ENCODE measurements around the gene BRINP3. TPM values are rescaled to one million over a fixed set of nuclear protein-coding genes. Genes with fewer than 3 reads are reported as not detected.

BRINP3 gene
- polyA plus RNA-seq, 1 experiment: 0.14 TPM

DNA sequence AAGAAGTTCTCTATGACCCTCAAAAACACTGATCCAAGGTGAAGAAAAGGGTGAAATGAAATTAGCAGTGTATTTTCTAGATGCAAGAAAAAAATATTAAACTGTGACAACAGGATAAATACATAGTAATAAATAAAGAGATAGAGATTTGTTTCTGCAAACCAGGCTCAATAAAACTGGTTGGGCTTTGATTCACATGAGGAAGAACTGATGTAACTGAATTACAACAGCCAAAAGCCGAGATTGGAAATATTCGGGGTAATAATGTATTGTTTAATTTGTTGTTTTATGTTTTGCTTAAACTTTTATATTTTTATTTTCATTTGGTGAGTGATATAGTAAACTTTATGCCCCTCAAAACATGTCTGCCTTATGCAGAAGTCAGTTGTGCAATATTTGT lies 285.0 kb downstream of the BRINP3 start:
- no peak for DNase-seq (ENCODE audit: low read depth, low spot score)
- ChIA-PET CTCF (no interaction called here), POLR2A (no interaction called here)
- Histone ChIP-seq H3K4me3 (ENCODE audit: low read depth, low read length) (no peak overlapping the region), H3K9me3 (ENCODE audit: control insufficient read depth, insufficient read depth, low read length) (no peaks in the 10 kb centered on the region), H3K27me3 (ENCODE audit: control insufficient read depth, insufficient read depth, low read length) (no peaks in the 10 kb centered on the region), H3K27ac (ENCODE audit: low read depth, low read length) (no peak overlapping the region)
- no peak for TF ChIP-seq CTCF (IDR thresholded peaks at IDR 0.05; ENCODE audit: low read depth, low read length)

DNA sequence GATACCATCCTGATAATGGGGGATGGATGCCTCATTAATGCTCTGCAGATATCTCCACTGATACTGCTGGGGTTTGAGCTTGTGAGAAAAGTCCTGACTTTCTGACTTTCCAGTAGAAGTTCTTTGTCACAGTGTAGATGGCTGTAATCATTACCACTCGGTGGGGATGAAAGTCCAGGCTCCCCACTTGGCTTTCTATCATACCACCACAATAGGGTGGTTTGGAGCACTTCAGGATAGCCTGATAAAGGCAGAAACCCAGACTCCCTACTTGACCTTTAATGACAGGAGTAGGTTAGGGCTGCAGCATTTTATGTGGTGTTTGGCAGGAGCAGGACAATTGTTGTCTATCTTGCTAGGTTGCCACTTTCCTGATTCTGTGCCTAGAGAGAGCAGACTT lies 294.1 kb downstream of the BRINP3 start:
- Histone ChIP-seq H3K4me3 (ENCODE audit: low read depth, low read length) (no peak overlapping the region), H3K9me3 (ENCODE audit: control insufficient read depth, insufficient read depth, low read length) (no peaks in the 10 kb centered on the region), H3K27ac (ENCODE audit: low read depth, low read length) (no peak overlapping the region), H3K27me3 (ENCODE audit: control insufficient read depth, insufficient read depth, low read length) (no peaks in the 10 kb centered on the region)
- no peak for TF ChIP-seq CTCF (IDR thresholded peaks at IDR 0.05; ENCODE audit: low read depth, low read length)
- CTCF ChIA-PET: no interaction called here
- POLR2A ChIA-PET: no interaction called here
- DNase-seq (ENCODE audit: low read depth, low spot score): no peak

DNA sequence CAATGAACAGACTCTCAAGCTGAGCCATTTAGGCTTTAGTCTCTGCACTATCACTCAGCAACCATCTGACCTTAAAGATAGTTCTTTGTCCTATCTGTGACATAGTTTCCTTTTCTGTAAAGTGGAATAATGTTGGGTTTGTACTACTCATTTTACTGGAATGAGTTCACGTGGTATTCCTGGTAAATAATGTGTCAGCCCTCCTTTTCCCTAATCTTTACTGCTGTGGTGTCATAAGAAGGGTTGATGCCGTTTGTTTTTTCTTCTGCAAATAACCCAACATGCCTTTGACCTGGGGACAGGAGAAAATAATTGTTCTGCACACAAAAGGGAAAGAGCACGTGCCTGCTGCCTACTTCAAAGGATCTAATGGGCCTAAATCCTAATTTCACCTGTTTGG lies 297.8 kb downstream of the BRINP3 start:
- Histone ChIP-seq H3K9me3 (ENCODE audit: control insufficient read depth, insufficient read depth, low read length) (no peaks in the 10 kb centered on the region), H3K27me3 (ENCODE audit: control insufficient read depth, insufficient read depth, low read length) (no peaks in the 10 kb centered on the region), H3K4me3 (ENCODE audit: low read depth, low read length) (no peak overlapping the region), H3K27ac (ENCODE audit: low read depth, low read length) (no peak overlapping the region)
- no peak for TF ChIP-seq CTCF (IDR thresholded peaks at IDR 0.05; ENCODE audit: low read depth, low read length)
- POLR2A ChIA-PET: no interaction called here
- peak; percentile 7 for DNase-seq (ENCODE audit: low read depth, low spot score)
- CTCF ChIA-PET: no interaction called here

GRCh38 chr1:190178827-190179226 lies 298.8 kb downstream of the BRINP3 start:
- CTCF ChIA-PET: no interaction called here
- no peaks in the 10 kb centered on the region for H3K27me3 ChIP-seq (ENCODE audit: control insufficient read depth, insufficient read depth, low read length)
- no peak overlapping the region for H3K4me3 ChIP-seq (ENCODE audit: low read depth, low read length)
- no peak for TF ChIP-seq CTCF (IDR thresholded peaks at IDR 0.05; ENCODE audit: low read depth, low read length)
- POLR2A ChIA-PET: no interaction called here
- no peak overlapping the region for H3K27ac ChIP-seq (ENCODE audit: low read depth, low read length)
- no peak for DNase-seq (ENCODE audit: low read depth, low spot score)
- no peaks in the 10 kb centered on the region for H3K9me3 ChIP-seq (ENCODE audit: control insufficient read depth, insufficient read depth, low read length)

DNA sequence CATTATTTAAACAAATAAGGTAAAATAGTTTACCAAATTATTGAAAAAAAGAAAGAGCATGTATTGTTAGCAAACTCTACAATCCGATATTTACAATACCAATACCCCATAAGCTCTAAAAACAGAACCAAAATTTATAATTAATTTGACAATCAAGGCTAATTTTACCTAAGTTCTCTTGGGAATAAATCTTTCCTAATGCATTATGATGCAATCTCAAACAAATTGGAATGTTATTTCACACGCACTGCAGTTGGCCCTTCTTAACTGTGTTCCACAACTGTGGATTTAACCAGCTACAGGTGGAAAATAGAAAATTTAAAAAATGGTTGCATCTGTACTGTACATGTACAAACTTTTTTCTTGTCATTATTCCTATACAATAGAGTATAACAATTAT lies 300.1 kb downstream of the BRINP3 start:
- H3K4me3 ChIP-seq (ENCODE audit: low read depth, low read length): no peak overlapping the region
- no peak overlapping the region for H3K27ac ChIP-seq (ENCODE audit: low read depth, low read length)
- no peaks in the 10 kb centered on the region for H3K9me3 ChIP-seq (ENCODE audit: control insufficient read depth, insufficient read depth, low read length)
- POLR2A ChIA-PET: no interaction called here
- no peaks in the 10 kb centered on the region for H3K27me3 ChIP-seq (ENCODE audit: control insufficient read depth, insufficient read depth, low read length)
- no peak for TF ChIP-seq CTCF (IDR thresholded peaks at IDR 0.05; ENCODE audit: low read depth, low read length)
- CTCF ChIA-PET: no interaction called here
- no peak for DNase-seq (ENCODE audit: low read depth, low spot score)

Data from AG04450 (cell line).